Measurements from ENCODE around the gene LMO4. TPM values are rescaled to one million over a fixed set of nuclear protein-coding genes. Genes with fewer than 3 reads are reported as not detected.

The LMO4 gene
- total and polyA plus RNA-seq, 12 donors, result 19.8 to 60.5 (median 27.7) TPM

- intact Hi-C loops (cut with DNase I), result loop anchor here in 3 of 10 donors (5.0 to 10.0 kb wide), 7 partner anchors 72 to 945 kb away; no protein-coding TSS in a partner anchor
- Histone ChIP-seq H3K27ac (peak overlapping the region; percentile 91 to 97 (median 96)), H3K9me3 (no peaks in the 10 kb centered on the region), H3K4me3 (peak overlapping the region; percentile 64 to 88 (median 82)), H3K4me1 (peaks cover 0 to 54% (median 35%) of the 10 kb centered on the region in 9 donors), H3K27me3 (no peaks in the 10 kb centered on the region), H3K36me3 (peaks cover 0 to 8% (median 0%) of the 10 kb centered on the region in 9 donors)
- peak in 1 of 2 donors; percentile 17 for DNase-seq
- no peak for ATAC-seq
- TF ChIP-seq CTCF (IDR thresholded peaks at IDR 0.05), result no peak
- 1% methylated on average over 19 of the region's 19 CpGs for WGBS, 2 donors
These were observed 1.6 kb downstream of the LMO4 start for GRCh38 chr1:87330057-87330884.

- no peak for TF ChIP-seq CTCF (IDR thresholded peaks at IDR 0.05)
- no peak for ATAC-seq
- Histone ChIP-seq H3K4me3 (peak overlapping the region; percentile 64 to 88 (median 82)), H3K36me3 (peaks cover 0 to 8% (median 0%) of the 10 kb centered on the region in 9 donors), H3K4me1 (peaks cover 0 to 58% (median 39%) of the 10 kb centered on the region in 9 donors), H3K27me3 (no peaks in the 10 kb centered on the region), H3K27ac (peak overlapping the region; percentile 16 to 97 (median 96)), H3K9me3 (no peaks in the 10 kb centered on the region)
- DNase-seq, result no peak
- WGBS, 2 donors, result 0% methylated on average over 10 of the region's 10 CpGs
- intact Hi-C loops (cut with DNase I), result loop anchor here in 3 of 10 donors (5.0 to 10.0 kb wide), 7 partner anchors 71 to 946 kb away; no protein-coding TSS in a partner anchor
These were observed 2.2 kb downstream of the LMO4 start for GRCh38 chr1:87330885-87331364.

GRCh38 chr1:87331365-87332241, 2.9 kb downstream of the LMO4 start:
- peaks cover 0 to 62% (median 45%) of the 10 kb centered on the region in 9 donors for H3K4me1 ChIP-seq
- DNase-seq (peak; percentile 83 to 88), ATAC-seq (peak; percentile 34 to 74 (median 52))
- H3K27me3 ChIP-seq, result no peaks in the 10 kb centered on the region
- peak overlapping the region; percentile 16 to 97 (median 94) for H3K27ac ChIP-seq
- peak in 5 of 9 donors; percentile 13 to 38 (median 19) for TF ChIP-seq CTCF (IDR thresholded peaks at IDR 0.05)
- no peaks in the 10 kb centered on the region for H3K9me3 ChIP-seq
- H3K36me3 ChIP-seq, result peaks cover 0 to 8% (median 0%) of the 10 kb centered on the region in 9 donors
- intact Hi-C loops (cut with DNase I), result loop anchor here in 3 of 10 donors (2.0 to 10.0 kb wide), 8 partner anchors 71 to 1167 kb away; no protein-coding TSS in a partner anchor
- H3K4me3 ChIP-seq, result peak overlapping the region; percentile 64 to 88 (median 82)
- WGBS, 2 donors, result 0 to 1% methylated on average over 64 of the region's 65 CpGs
